H1 (cell line): ENCODE measurements around the gene NAA40. TPM values are rescaled to one million over a fixed set of nuclear protein-coding genes. Genes with fewer than 3 reads are reported as not detected.

Source experiments
- BACH1 ChIP-seq: IDR thresholded peaks from 2 replicates; pipeline ENCODE4 v1.6.1; 2012; ENCODE audit warnings: low read length, improper control_type of control experiment
- BCL11A ChIP-seq, 2 experiments: IDR thresholded peaks; one replicate each; pipeline ENCODE4 v1.6.1; 2011; ENCODE audit warnings: low read depth in 2 of 2, low read length in 2 of 2, mild to moderate bottlenecking in 2 of 2
- CBX8 ChIP-seq: fragments of 300-800, 300-1000 bp; sonication (generic); IDR thresholded peaks from 2 replicates; pipeline ENCODE4 v1.7.1; 2016; ENCODE audit warnings: low read depth, low read length, borderline replicate concordance
- CHD2 ChIP-seq: IDR thresholded peaks from 2 replicates; pipeline ENCODE4 v1.6.1; 2012; ENCODE audit warnings: low read length, improper control_type of control experiment
- CTCF ChIP-seq, 3 experiments: IDR thresholded peaks; 1 replicate in 2 of 3; 2 replicates in 1 of 3; pipeline versions ENCODE4 v1.5.1 to v1.6.1; 2011; ENCODE audit warnings: low read length in 3 of 3, mild to moderate bottlenecking in 3 of 3, inconsistent platforms in 2 of 3, low read depth in 1 of 3, moderate library complexity in 1 of 3; ENCODE audit not compliant: insufficient read depth in 1 of 3; ENCODE audit errors: control extremely low read depth in 1 of 3
- HDAC2 ChIP-seq, 2 experiments: fragments of 300-600 bp in 1 of 2; sonication (generic) in 1 of 2; IDR thresholded peaks; 2 replicates each; pipeline ENCODE4 v1.6.1; 2011 to 2012; ENCODE audit warnings: low read depth in 2 of 2, low read length in 2 of 2, mild to moderate bottlenecking in 2 of 2, moderate library complexity in 2 of 2, borderline replicate concordance in 1 of 2, inconsistent platforms in 1 of 2
- JUN ChIP-seq: IDR thresholded peaks from 2 replicates; pipeline ENCODE4 v1.6.1; 2011; ENCODE audit warnings: low read depth, mild to moderate bottlenecking, improper control_type of control experiment, low read length
- KDM5A ChIP-seq: fragments of 200-600 bp; IDR thresholded peaks from 2 replicates; pipeline ENCODE4 v1.7.1; 2012; ENCODE audit warnings: mild to moderate bottlenecking, low read length, inconsistent platforms, mixed read lengths
- NRF1 ChIP-seq: IDR thresholded peaks from 2 replicates; pipeline ENCODE4 v1.6.1; 2011; ENCODE audit warnings: mild to moderate bottlenecking, low read depth, low read length, improper control_type of control experiment
- POLR2A ChIP-seq, 2 experiments: IDR thresholded peaks; 1 replicate in 1 of 2; 2 replicates in 1 of 2; pipeline ENCODE4 v1.6.1; 2011; ENCODE audit warnings: low read depth in 2 of 2, low read length in 2 of 2, mild to moderate bottlenecking in 2 of 2; ENCODE audit errors: control extremely low read depth in 1 of 2
- POLR2AphosphoS5 ChIP-seq: IDR thresholded peaks from 2 replicates; pipeline ENCODE4 v1.6.1; 2011; ENCODE audit warnings: low read depth, low read length
- RBBP5 ChIP-seq: IDR thresholded peaks from 2 replicates; pipeline ENCODE4 v1.7.1; 2012; ENCODE audit warnings: low read depth, mild to moderate bottlenecking, inconsistent platforms, low read length, moderate library complexity, borderline replicate concordance
- RNF2 ChIP-seq: fragments of 200-900, 300-1000 bp; sonication (generic); IDR thresholded peaks from 2 replicates; pipeline ENCODE4 v1.7.1; 2016; ENCODE audit warnings: borderline replicate concordance, low read depth, mild to moderate bottlenecking, antibody characterized with exemption, low read length; ENCODE audit not compliant: poor library complexity, severe bottlenecking; ENCODE audit errors: missing control alignments
- SAP30 ChIP-seq: fragments of 300-600 bp; sonication (generic); IDR thresholded peaks from 2 replicates; pipeline ENCODE4 v1.7.1; 2012; ENCODE audit warnings: low read length, moderate library complexity, mild to moderate bottlenecking, inconsistent platforms; ENCODE audit not compliant: insufficient read depth, insufficient replicate concordance
- SIN3A ChIP-seq, 2 experiments: IDR thresholded peaks in 1 of 2; conservative IDR thresholded peaks in 1 of 2; 2 replicates each; pipeline ENCODE4 v1.6.1; 2011 to 2012; ENCODE audit warnings: low read length in 2 of 2, improper control_type of control experiment in 1 of 2, low read depth in 1 of 2, mild to moderate bottlenecking in 1 of 2
- SIRT6 ChIP-seq: IDR thresholded peaks from one replicate; pipeline ENCODE4 v1.7.1; 2012; ENCODE audit warnings: low read length, inconsistent platforms
- TAF1 ChIP-seq: IDR thresholded peaks from 2 replicates; pipeline ENCODE4 v1.6.1; 2011; ENCODE audit warnings: mild to moderate bottlenecking, low read depth, low read length
- TBP ChIP-seq: IDR thresholded peaks from 2 replicates; pipeline ENCODE4 v1.6.1; 2011; ENCODE audit warnings: low read depth, low read length, improper control_type of control experiment
- USF2 ChIP-seq: IDR thresholded peaks from 2 replicates; pipeline ENCODE4 v1.6.1; 2011; ENCODE audit warnings: low read length, improper control_type of control experiment
- polyA plus RNA-seq, 7 experiments: library from polyadenylated mRNA; depleted of rRNA in 3 of 7; stranded (reverse) in 5 of 7; unstranded in 2 of 7; fragments of >200 nt in 5 of 7; fragments of 200-250 nt in 2 of 7; gene quantifications; 1 replicate in 5 of 7; 2 replicates in 1 of 7; 4 replicates in 1 of 7; pipeline versions ENCODE4 v1.2.1 to v1.2.3, GENCODE V29; 2011 to 2013; ENCODE audit warnings: missing spikeins in 2 of 7, mixed read lengths in 2 of 7
- total RNA-seq: library from RNA; stranded (reverse); fragmentation: NEBNext Ultra II Directional; extraction: Animal tissue kit (Norgen Biotek cat#: 25700); gene quantifications from 2 replicates; pipeline ENCODE4 v1.2.1, GENCODE V29; 2021

NAA40 gene
- total and polyA plus RNA-seq, 2 of the 8 experiments (the other 6 are each of a cell fraction or from before 2014, with no cell fraction given) = 20.0 to 31.1 TPM

GRCh38 chr11:63938479-63939396 lies at the start of gene NAA40 (continued):
- peak; percentile 66; the same call in 1 of the 2 replicates for TF ChIP-seq KDM5A
- TF ChIP-seq USF2 = peak; percentile 96
- TF ChIP-seq TBP = peak; percentile 56; the same call in 1 of the 2 replicates
- no peak for TF ChIP-seq RNF2
- TF ChIP-seq SIN3A (conservative IDR thresholded peaks at IDR 0.05 in 1 of 2, IDR thresholded peaks at IDR 0.05 in 1 of 2; ENCODE audit: low read depth in 1 of 2, low read length in 2 of 2) = peak; percentile 84 to 98; a peak in 2 of 4 replicates
- TF ChIP-seq TAF1 = peak; percentile 76; the same call in 1 of the 2 replicates
- peak; percentile 24; the same call in 1 of the 2 replicates for TF ChIP-seq CHD2
- TF ChIP-seq HDAC2 (IDR thresholded peaks at IDR 0.05; ENCODE audit: borderline replicate concordance in 1 of 2, low read depth in 2 of 2, low read length in 2 of 2) = no peak; a peak in 1 of 4 replicates
- TF ChIP-seq SAP30 = no peak
- peak; percentile 80 for TF ChIP-seq POLR2AphosphoS5
- TF ChIP-seq RBBP5 = peak; percentile 54; the same call in 1 of the 2 replicates
- TF ChIP-seq JUN = no peak
- TF ChIP-seq POLR2A (IDR thresholded peaks at IDR 0.05; ENCODE audit: control extremely low read depth in 1 of 2, low read depth in 2 of 2, low read length in 2 of 2) = peak in 1 of 2 experiments; percentile 78; a peak in 2 of 3 replicates
- TF ChIP-seq CTCF (IDR thresholded peaks at IDR 0.05; ENCODE audit: control extremely low read depth in 1 of 3, insufficient read depth in 1 of 3, low read depth in 1 of 3, low read length in 3 of 3) = peak in 1 of 3 experiments; percentile 0; a peak in 1 of 4 replicates
- no peak for TF ChIP-seq BCL11A (IDR thresholded peaks at IDR 0.05; ENCODE audit: low read depth in 2 of 2, low read length in 2 of 2)
- peak; percentile 47 for TF ChIP-seq NRF1
- no peak for TF ChIP-seq CBX8
- no peak for TF ChIP-seq BACH1
- TF ChIP-seq SIRT6 = no peak
